Measurements from ENCODE around the gene TTC27. TPM values are rescaled to one million over a fixed set of nuclear protein-coding genes. Genes with fewer than 3 reads are reported as not detected.
"Not testable (repeated sequence)": the region's sequence is repeated elsewhere in the genome, so short reads cannot be mapped to it uniquely, and the experiment has no call there.

Gene TTC27
- polyA plus RNA-seq, 4 donors: 17.4 to 24.5 (median 20.3) TPM

GRCh38 chr2:32843699-32844098, 215.8 kb downstream of the TTC27 start:
- DNase-seq (ENCODE audit: low read depth in 4 of 4, low spot score in 3 of 4): no peak

GRCh38 chr2:32844253-32844652, 216.4 kb downstream of the TTC27 start:
- no peak for DNase-seq (ENCODE audit: low read depth in 4 of 4, low spot score in 3 of 4)

- not testable (repeated sequence) for DNase-seq (ENCODE audit: low read depth in 4 of 4, low spot score in 3 of 4)
Measured at GRCh38 chr2:32846274-32846673, 218.4 kb downstream of the TTC27 start.

DNA sequence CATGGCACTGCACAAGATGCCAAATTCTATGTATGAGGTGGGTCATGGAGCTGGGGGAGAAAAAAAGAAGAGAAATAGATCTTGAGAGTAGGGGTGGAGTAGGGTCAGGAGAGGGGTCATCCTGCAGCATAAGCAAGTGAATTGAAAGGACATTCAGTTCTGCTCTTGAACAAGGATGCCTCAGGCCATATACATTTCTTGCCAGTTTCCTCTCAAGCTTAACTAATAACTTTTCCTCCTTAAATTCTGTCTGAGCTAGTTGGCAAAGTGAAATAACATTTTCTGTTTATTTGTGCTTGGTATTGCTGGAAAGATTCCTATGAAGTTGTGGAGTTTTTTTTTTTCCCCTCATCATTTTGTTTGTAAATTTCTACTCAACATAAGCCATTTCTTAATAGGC, 219.9 kb downstream of the TTC27 start:
- DNase-seq (ENCODE audit: low read depth in 4 of 4, low spot score in 3 of 4): no peak

DNA sequence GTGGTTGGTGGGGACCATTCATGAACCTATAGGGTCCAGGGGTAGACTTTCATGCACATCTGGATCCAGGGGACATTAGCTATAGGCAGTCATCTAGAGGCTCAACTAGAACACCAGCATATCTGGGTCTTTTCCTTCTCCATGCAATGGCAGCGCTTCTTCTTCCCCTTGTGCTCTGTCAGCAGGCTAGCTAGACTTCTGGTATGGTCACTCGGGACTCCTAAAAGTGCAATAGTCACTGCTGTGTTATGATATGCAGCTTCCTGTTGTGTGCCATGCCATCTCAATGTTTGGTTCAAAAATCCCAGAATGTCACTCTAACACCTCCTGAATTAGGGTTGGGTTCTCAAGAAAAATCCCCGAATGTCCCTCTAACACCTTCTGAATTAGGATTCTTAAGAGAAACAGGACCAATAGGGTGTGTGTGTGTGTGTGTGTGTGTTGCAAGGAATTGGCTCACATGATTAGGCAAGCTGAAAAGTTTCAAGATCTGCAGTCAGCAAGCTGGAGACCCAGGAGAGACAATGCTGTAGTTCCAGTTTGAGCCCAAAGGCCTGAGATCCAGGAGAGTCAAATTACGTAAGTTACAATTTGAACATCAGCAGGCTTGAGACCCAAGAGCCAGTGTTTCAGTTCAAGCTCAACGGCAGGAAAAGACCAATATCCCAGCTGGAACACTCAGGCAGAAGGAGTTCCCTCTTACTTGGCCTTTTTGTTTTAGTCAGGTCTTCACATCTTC, 221.8 kb downstream of the TTC27 start:
- no peak for DNase-seq (ENCODE audit: low read depth in 4 of 4, low spot score in 3 of 4)

- no peak for DNase-seq (ENCODE audit: low read depth in 4 of 4, low spot score in 3 of 4)
Measured at GRCh38 chr2:32851777-32852439, 224.1 kb downstream of the TTC27 start.

DNA sequence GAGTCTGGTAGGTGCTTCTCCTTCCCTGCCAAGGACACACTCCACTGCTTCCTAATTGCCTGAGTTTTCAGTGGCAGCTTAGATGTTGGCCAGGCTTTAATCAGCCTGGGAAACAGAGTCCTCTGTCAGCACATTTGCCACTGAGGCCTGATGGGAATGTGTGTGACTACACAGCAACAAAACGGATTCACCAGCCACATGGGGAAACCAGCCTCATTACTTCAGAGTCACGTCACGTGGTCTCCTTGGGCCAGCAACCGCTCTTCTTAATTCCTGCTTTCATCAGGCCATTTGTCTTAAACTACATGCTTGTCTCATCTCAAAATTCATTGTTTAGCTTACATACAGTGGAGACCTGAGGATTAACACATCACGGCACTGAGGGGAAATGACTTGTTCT, 225.0 kb downstream of the TTC27 start:
- no peak for DNase-seq (ENCODE audit: low read depth in 4 of 4, low spot score in 3 of 4)

GRCh38 chr2:32856891-32857290, 229.0 kb downstream of the TTC27 start:
- DNase-seq (ENCODE audit: low read depth in 4 of 4, low spot score in 3 of 4): no peak

- no peak for DNase-seq (ENCODE audit: low read depth in 4 of 4, low spot score in 3 of 4)
Measured at GRCh38 chr2:32858713-32859112, 230.9 kb downstream of the TTC27 start.

- no peak for DNase-seq (ENCODE audit: low read depth in 4 of 4, low spot score in 3 of 4)
Measured at GRCh38 chr2:32860385-32860784, 232.5 kb downstream of the TTC27 start.

DNA sequence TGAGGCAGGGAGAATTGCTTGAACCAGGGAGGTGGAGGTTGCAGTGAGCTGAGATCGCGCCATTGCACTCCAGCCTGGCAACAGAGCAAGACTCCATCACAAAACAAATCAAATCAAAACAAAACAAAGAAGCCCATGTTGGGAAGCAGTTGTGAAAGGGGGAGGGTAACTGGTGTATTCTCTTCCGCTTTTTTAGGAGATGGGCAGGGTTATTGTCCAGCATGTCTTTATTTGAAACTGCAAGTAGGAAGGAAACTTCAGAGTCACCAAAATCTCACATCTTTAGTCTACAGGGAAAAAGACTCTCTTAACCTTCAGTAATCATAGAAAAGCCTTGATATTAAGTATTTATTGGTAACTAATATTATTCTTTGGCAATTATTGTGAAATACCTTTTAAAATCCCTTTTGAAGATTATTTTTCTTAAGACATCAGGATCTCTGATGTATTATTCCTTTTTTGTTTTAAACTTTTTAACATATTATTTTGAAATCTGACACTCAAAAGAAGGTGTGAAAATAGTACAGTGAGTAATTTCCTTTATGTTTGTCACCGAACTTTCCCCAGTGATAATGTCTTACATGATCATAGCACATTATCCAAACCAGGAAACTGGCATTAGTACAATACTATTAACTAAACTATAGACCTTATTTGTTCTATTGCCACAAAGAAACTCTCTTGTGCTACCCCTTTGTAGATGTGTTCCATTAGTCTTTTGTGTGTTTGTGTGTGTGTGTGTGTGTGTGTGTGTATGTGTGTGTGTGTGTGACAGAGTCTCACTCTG, 234.6 kb downstream of the TTC27 start:
- no peak for DNase-seq (ENCODE audit: low read depth in 4 of 4, low spot score in 3 of 4)

DNA sequence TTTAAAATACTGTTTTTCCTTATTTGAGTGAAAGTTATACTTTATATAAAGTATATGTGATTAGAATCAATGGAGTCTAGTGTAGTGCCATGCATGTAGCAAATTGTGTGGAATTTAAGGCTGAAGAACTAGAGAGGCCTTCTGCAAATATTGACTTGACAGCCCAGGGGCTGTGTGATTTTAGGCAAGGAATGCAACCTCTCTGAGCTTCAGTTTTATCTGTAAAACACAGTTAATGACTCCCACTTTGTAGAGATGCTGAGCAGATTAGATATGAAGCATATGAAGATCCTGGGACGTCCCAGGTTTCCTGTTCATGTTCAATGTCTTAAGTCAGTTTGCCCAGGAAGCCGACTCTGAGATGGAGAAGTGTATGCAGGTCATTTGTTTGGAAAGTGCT, 235.5 kb downstream of the TTC27 start:
- no peak for DNase-seq (ENCODE audit: low read depth in 4 of 4, low spot score in 3 of 4)

- no peak for DNase-seq (ENCODE audit: low read depth in 4 of 4, low spot score in 3 of 4)
Measured at GRCh38 chr2:32863803-32864202, 236.0 kb downstream of the TTC27 start.

- no peak for DNase-seq (ENCODE audit: low read depth in 4 of 4, low spot score in 3 of 4)
Measured at GRCh38 chr2:32864334-32865111, 236.7 kb downstream of the TTC27 start.

GRCh38 chr2:32865399-32866068, 237.7 kb downstream of the TTC27 start:
- DNase-seq (ENCODE audit: low read depth in 4 of 4, low spot score in 3 of 4): no peak

- DNase-seq (ENCODE audit: low read depth in 4 of 4, low spot score in 3 of 4): not testable (repeated sequence)
Measured at GRCh38 chr2:32866462-32866861, 238.6 kb downstream of the TTC27 start.

Measured in left renal pelvis (tissue), 4 donors.